ENCODE results near the gene TPRA1.

Gene TPRA1

GRCh38 chr3:127545711-127546457 lies 44.6 kb downstream of the TPRA1 start:
- FAIRE-seq (no peak), DNase-seq (ENCODE audit: insufficient read length, low spot score) (no peak)
- TF ChIP-seq POLR2A (IDR thresholded peaks at IDR 0.05; ENCODE audit: low read depth, low read length) = no peak
- TF ChIP-seq PAX5 (IDR thresholded peaks at IDR 0.05; ENCODE audit: insufficient read depth, low read length, severe bottlenecking) = no peak
- no peak for TF ChIP-seq TAF1 (IDR thresholded peaks at IDR 0.05; ENCODE audit: low read depth, low read length)
- no peak for TF ChIP-seq POLR2AphosphoS5 (IDR thresholded peaks at IDR 0.05; ENCODE audit: low read depth, low read length)
- TF ChIP-seq SPI1 (IDR thresholded peaks at IDR 0.05; ENCODE audit: low read depth, low read length) = no peak
- TF ChIP-seq POU2F2 (IDR thresholded peaks at IDR 0.05; ENCODE audit: low read depth, low read length) = no peak

DNA sequence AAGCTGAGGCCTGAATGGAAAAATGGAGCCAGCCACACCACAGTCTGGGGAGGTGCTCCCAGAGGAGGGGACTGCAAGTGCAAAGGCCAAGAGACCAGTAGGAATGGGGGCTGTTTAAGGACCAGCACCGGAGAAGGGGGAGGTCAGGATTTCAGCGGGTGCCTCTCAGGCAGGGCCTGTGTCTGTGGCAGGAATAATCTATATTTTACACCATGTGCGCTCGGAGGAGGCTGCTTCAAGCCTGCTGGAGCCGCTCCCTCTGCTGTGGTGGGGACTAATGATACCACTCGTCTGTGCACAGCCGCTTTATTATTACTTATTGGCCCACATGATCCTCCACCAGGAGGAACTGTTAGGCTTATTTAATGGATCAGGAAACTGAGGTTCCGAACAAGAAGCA lies 45.3 kb downstream of the TPRA1 start:
- FAIRE-seq = no peak
- TF ChIP-seq POU2F2 (IDR thresholded peaks at IDR 0.05; ENCODE audit: low read depth, low read length) (no peak), SPI1 (IDR thresholded peaks at IDR 0.05; ENCODE audit: low read depth, low read length) (no peak), POLR2AphosphoS5 (IDR thresholded peaks at IDR 0.05; ENCODE audit: low read depth, low read length) (no peak), TAF1 (IDR thresholded peaks at IDR 0.05; ENCODE audit: low read depth, low read length) (no peak), POLR2A (IDR thresholded peaks at IDR 0.05; ENCODE audit: low read depth, low read length) (no peak), PAX5 (IDR thresholded peaks at IDR 0.05; ENCODE audit: insufficient read depth, low read length, severe bottlenecking) (no peak)
- no peak for DNase-seq (ENCODE audit: insufficient read length, low spot score)

GRCh38 chr3:127544803-127545201 lies 45.7 kb downstream of the TPRA1 start:
- no peak for FAIRE-seq

DNA sequence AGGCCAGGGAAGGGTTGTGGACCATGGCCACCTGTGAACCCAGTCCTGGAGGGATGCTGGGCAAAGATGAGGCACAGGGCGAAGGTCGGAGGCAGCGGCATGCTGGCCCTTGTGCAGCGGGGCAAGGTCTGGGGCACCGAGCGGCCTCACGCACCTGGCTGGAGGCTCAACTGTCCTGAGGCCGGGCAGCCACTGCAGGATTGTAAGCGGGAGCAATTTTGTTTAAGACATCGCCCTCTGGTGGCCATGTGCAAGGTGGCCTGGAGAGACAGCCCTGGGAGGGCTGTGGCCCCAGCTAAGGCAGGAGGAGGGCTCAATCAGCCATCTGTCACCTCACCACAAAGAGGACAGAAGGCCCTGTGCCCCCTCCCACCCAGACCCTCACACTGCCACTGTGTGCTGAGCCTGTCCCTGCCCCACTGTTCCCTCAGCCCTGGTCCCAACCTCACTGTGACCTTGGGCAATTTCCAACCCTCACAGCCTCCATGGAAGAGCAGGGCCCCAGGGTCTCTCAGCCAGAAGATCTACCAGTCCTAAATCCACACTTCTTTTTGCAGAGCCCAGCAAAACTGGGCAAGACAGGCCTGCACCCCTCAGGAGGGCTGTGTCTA lies 46.2 kb downstream of the TPRA1 start:
- DNase-seq (ENCODE audit: insufficient read length, low spot score) (peak; percentile 94), FAIRE-seq (peak; percentile 97)
- TF ChIP-seq POU2F2 (IDR thresholded peaks at IDR 0.05; ENCODE audit: low read depth, low read length) (no peak), TAF1 (IDR thresholded peaks at IDR 0.05; ENCODE audit: low read depth, low read length) (no peak), PAX5 (IDR thresholded peaks at IDR 0.05; ENCODE audit: insufficient read depth, low read length, severe bottlenecking) (no peak)

More at GRCh38 chr3:127544803-127545201, 45.7 kb downstream of the TPRA1 start:
- TF ChIP-seq PAX5 (IDR thresholded peaks at IDR 0.05; ENCODE audit: insufficient read depth, low read length, severe bottlenecking) = no peak
- TF ChIP-seq POU2F2 (IDR thresholded peaks at IDR 0.05; ENCODE audit: low read depth, low read length) = no peak
- TF ChIP-seq POLR2AphosphoS5 (IDR thresholded peaks at IDR 0.05; ENCODE audit: low read depth, low read length) = no peak
- no peak for TF ChIP-seq TAF1 (IDR thresholded peaks at IDR 0.05; ENCODE audit: low read depth, low read length)
- no peak for TF ChIP-seq SPI1 (IDR thresholded peaks at IDR 0.05; ENCODE audit: low read depth, low read length)
- no peak for TF ChIP-seq POLR2A (IDR thresholded peaks at IDR 0.05; ENCODE audit: low read depth, low read length)
- no peak for DNase-seq (ENCODE audit: insufficient read length, low spot score)

- FAIRE-seq (no peak), DNase-seq (ENCODE audit: insufficient read length, low spot score) (no peak)
- TF ChIP-seq POLR2A (IDR thresholded peaks at IDR 0.05; ENCODE audit: low read depth, low read length) (no peak), POU2F2 (IDR thresholded peaks at IDR 0.05; ENCODE audit: low read depth, low read length) (no peak), POLR2AphosphoS5 (IDR thresholded peaks at IDR 0.05; ENCODE audit: low read depth, low read length) (no peak), SPI1 (IDR thresholded peaks at IDR 0.05; ENCODE audit: low read depth, low read length) (no peak), PAX5 (IDR thresholded peaks at IDR 0.05; ENCODE audit: insufficient read depth, low read length, severe bottlenecking) (no peak), TAF1 (IDR thresholded peaks at IDR 0.05; ENCODE audit: low read depth, low read length) (no peak)
These were observed 47.1 kb downstream of the TPRA1 start for GRCh38 chr3:127543441-127543840.

- no peak for TF ChIP-seq POU2F2 (IDR thresholded peaks at IDR 0.05; ENCODE audit: low read depth, low read length)
- TF ChIP-seq TAF1 (IDR thresholded peaks at IDR 0.05; ENCODE audit: low read depth, low read length) = no peak
- no peak for TF ChIP-seq POLR2A (IDR thresholded peaks at IDR 0.05; ENCODE audit: low read depth, low read length)
- TF ChIP-seq POLR2AphosphoS5 (IDR thresholded peaks at IDR 0.05; ENCODE audit: low read depth, low read length) = no peak
- DNase-seq (ENCODE audit: insufficient read length, low spot score) = no peak
These were observed 48.0 kb downstream of the TPRA1 start for GRCh38 chr3:127542441-127542952.

GRCh38 chr3:127541320-127541719 lies 49.2 kb downstream of the TPRA1 start:
- FAIRE-seq = no peak
- TF ChIP-seq POU2F2 (IDR thresholded peaks at IDR 0.05; ENCODE audit: low read depth, low read length) = no peak
- TF ChIP-seq SPI1 (IDR thresholded peaks at IDR 0.05; ENCODE audit: low read depth, low read length) = no peak
- no peak for TF ChIP-seq POLR2AphosphoS5 (IDR thresholded peaks at IDR 0.05; ENCODE audit: low read depth, low read length)
- no peak for TF ChIP-seq POLR2A (IDR thresholded peaks at IDR 0.05; ENCODE audit: low read depth, low read length)
- no peak for TF ChIP-seq PAX5 (IDR thresholded peaks at IDR 0.05; ENCODE audit: insufficient read depth, low read length, severe bottlenecking)
- no peak for TF ChIP-seq TAF1 (IDR thresholded peaks at IDR 0.05; ENCODE audit: low read depth, low read length)
- DNase-seq (ENCODE audit: insufficient read length, low spot score) = no peak

More at GRCh38 chr3:127542441-127542952, 48.0 kb downstream of the TPRA1 start:
- FAIRE-seq = no peak

GRCh38 chr3:127539366-127540060 lies 51.0 kb downstream of the TPRA1 start:
- DNase-seq (ENCODE audit: insufficient read length, low spot score) = no peak
- TF ChIP-seq POLR2AphosphoS5 (IDR thresholded peaks at IDR 0.05; ENCODE audit: low read depth, low read length) (no peak), TAF1 (IDR thresholded peaks at IDR 0.05; ENCODE audit: low read depth, low read length) (no peak), SPI1 (IDR thresholded peaks at IDR 0.05; ENCODE audit: low read depth, low read length) (no peak), POLR2A (IDR thresholded peaks at IDR 0.05; ENCODE audit: low read depth, low read length) (no peak), POU2F2 (IDR thresholded peaks at IDR 0.05; ENCODE audit: low read depth, low read length) (no peak), PAX5 (IDR thresholded peaks at IDR 0.05; ENCODE audit: insufficient read depth, low read length, severe bottlenecking) (no peak)
- FAIRE-seq = no peak

DNA sequence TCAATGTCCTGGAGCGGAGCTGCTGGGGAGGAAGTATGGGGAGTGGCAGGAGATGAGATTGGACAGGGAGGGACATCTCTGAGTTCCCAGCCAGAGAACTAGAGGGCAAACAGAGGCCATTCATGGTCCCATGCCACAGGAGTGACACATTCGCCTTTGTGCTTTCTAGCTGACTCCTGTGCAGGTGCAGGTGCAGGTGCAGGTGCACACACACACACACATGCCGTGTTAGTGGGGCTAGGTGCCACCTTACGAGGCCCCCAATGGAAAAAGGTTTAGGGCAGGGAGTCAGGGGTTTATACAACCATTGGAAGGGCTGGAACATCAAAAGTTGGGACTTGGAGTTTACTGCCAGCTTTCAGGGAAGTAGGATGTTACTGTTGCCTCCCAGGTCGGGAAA lies 52.0 kb downstream of the TPRA1 start:
- DNase-seq (ENCODE audit: insufficient read length, low spot score) (no peak), FAIRE-seq (no peak)
- no peak for TF ChIP-seq POU2F2 (IDR thresholded peaks at IDR 0.05; ENCODE audit: low read depth, low read length)

Measured in GM12891 (cell line).